ENCODE results near the gene PLD1. TPM values are rescaled to one million over a fixed set of nuclear protein-coding genes. Genes with fewer than 3 reads are reported as not detected.
A peak's percentile ranks its signal among the peaks of the same experiment; 100 is the strongest.

PLD1 gene
- total and polyA plus RNA-seq, 2 of the 8 experiments (the other 6 are each of a cell fraction or from before 2014, with no cell fraction given): 1.2 to 2.6 TPM

- no peak for FAIRE-seq
- CTCF ChIA-PET (ENCODE audit: partially characterized antibody): interaction anchor here (0.9 to 3.9 kb wide), 5 partner anchors 19 to 162 kb away, joined by 3 to 24 read pairs (median 3); no protein-coding TSS in a partner anchor
- peak overlapping the region in 1 of 2 experiments; percentile 1; a peak in 1 of 4 replicates for H3K4me2 ChIP-seq (ENCODE audit: insufficient read depth in 1 of 2, low read depth in 2 of 2, low read length in 2 of 2)
Observed at GRCh38 chr3:171791692-171792076, 18.6 kb downstream of the PLD1 start.

More at GRCh38 chr3:171791692-171792076, 18.6 kb downstream of the PLD1 start:
- Histone ChIP-seq H3K4me1 (replicated peaks in 1 of 4; ENCODE audit: control insufficient read depth in 3 of 4, insufficient read depth in 4 of 4, low read length in 3 of 4) (peaks cover 0 to 3% (median 3%) of the 10 kb centered on the region in 4 experiments; a peak in 3 of 7 replicates), H3K14ac (ENCODE audit: insufficient read length) (no peak overlapping the region), H2BK15ac (ENCODE audit: low read length) (no peak overlapping the region), H2BK120ac (replicated peaks; ENCODE audit: low read depth, low read length) (peak overlapping the region; percentile 4), H2AFZ (ENCODE audit: low read length) (no peak overlapping the region), H3K79me1 (ENCODE audit: low read depth, low read length) (no peaks in the 10 kb centered on the region), H2BK12ac (ENCODE audit: low read depth, low read length) (peak overlapping the region; percentile 65), H3K79me2 (ENCODE audit: control insufficient read depth in 1 of 2, insufficient read depth in 2 of 2, low read length in 2 of 2) (no peaks in the 10 kb centered on the region), H2BK20ac (ENCODE audit: low read length) (0 out of 2 replicates have a peak overlapping the region, but pooled peaks have one; percentile 86), H3K9me3 (ENCODE audit: insufficient read depth in 2 of 2, low read depth in 1 of 2, low read length in 1 of 2) (no peaks in the 10 kb centered on the region), H4K91ac (replicated peaks; ENCODE audit: insufficient read length, low read length) (peak overlapping the region; percentile 48), H3K36me3 (ENCODE audit: control insufficient read depth in 2 of 4, insufficient read depth in 4 of 4, low read length in 3 of 4) (no peaks in the 10 kb centered on the region), H3K27ac (ENCODE audit: low read depth, low read length) (no peak overlapping the region; the same call in 1 of the 2 replicates), H4K5ac (ENCODE audit: insufficient read length, low read depth, low read length) (no peak overlapping the region), H3K4me3 (ENCODE audit: extremely low read depth in 1 of 4, insufficient read depth in 2 of 4, low read depth in 3 of 4, low read length in 4 of 4) (no peak overlapping the region), H3K18ac (ENCODE audit: extremely low read depth, low read length) (0 out of 2 replicates have a peak overlapping the region, but pooled peaks have one; percentile 78), H3K9ac (replicated peaks in 1 of 4; ENCODE audit: extremely low read depth in 1 of 4, low read depth in 3 of 4, low read length in 3 of 4) (no peak overlapping the region), H2BK5ac (ENCODE audit: low read depth, low read length) (peak overlapping the region; percentile 82; the same call in 1 of the 2 replicates), H3K27me3 (replicated peaks in 1 of 4; ENCODE audit: control insufficient read depth in 3 of 4, extremely low read depth in 1 of 4, insufficient read depth in 3 of 4, low read length in 3 of 4) (no peaks in the 10 kb centered on the region), H2AK5ac (ENCODE audit: low read depth, low read length) (no peak overlapping the region), H4K8ac (ENCODE audit: extremely low read depth, insufficient read depth, low read length) (no peak overlapping the region), H3K23ac (ENCODE audit: insufficient read length) (no peak overlapping the region), H3K23me2 (ENCODE audit: low read depth, low read length) (no peaks in the 10 kb centered on the region), H3K56ac (replicated peaks; ENCODE audit: insufficient read length, low read depth, low read length) (no peak overlapping the region), H4K20me1 (replicated peaks in 1 of 2; ENCODE audit: control insufficient read depth in 1 of 2, insufficient read depth in 2 of 2, low read length in 2 of 2) (no peaks in the 10 kb centered on the region), H3K4ac (replicated peaks; ENCODE audit: insufficient read length, low read depth, low read length) (no peak overlapping the region)
- no peak for DNase-seq (ENCODE audit: low read depth in 1 of 2, low spot score in 2 of 2)
- 37% methylated on average over 5 of the region's 5 CpGs; no CpG with 5 or more reads in 1 of the 2 experiments for WGBS, 2 experiments (ENCODE audit: extremely low coverage in 1 of 2, insufficient coverage in 1 of 2, insufficient read length in 1 of 2, insufficient replicate concordance in 2 of 2, low coverage in 1 of 2, low lambda C conversion rate in 2 of 2, missing lambda C conversion rate in 1 of 2)
- no peak for TF ChIP-seq HDAC6 (IDR thresholded peaks at IDR 0.05; ENCODE audit: low read depth, low read length)
- peak; percentile 77 for TF ChIP-seq JUND (IDR thresholded peaks at IDR 0.05; ENCODE audit: low read length)
- 0 out of 2 replicates have a peak, but pooled peaks have one; percentile 25 for TF ChIP-seq JUN (IDR thresholded peaks at IDR 0.05; ENCODE audit: low read depth, low read length)
- POLR2A ChIA-PET (ENCODE audit: partially characterized antibody): no interaction called here

Data from H1 (cell line).